ENCODE data around the gene SLC27A2.
A peak's percentile ranks its signal among the peaks of the same experiment; 100 is the strongest.
"Not testable (repeated sequence)": the region's sequence is repeated elsewhere in the genome, so short reads cannot be mapped to it uniquely, and the experiment has no call there.

The SLC27A2 gene

GRCh38 chr15:50181201-50181968 lies 611 bp upstream of the SLC27A2 start:
- no peak for DNase-seq (ENCODE audit: low read depth, low spot score)
- Histone ChIP-seq H3K4me1 (ENCODE audit: control insufficient read depth, insufficient read depth, low read length) (no peaks in the 10 kb centered on the region), H3K9me3 (ENCODE audit: control insufficient read depth, insufficient read depth, low read length) (no peaks in the 10 kb centered on the region), H3K4me3 (ENCODE audit: low read length) (peak overlapping the region; percentile 46; the same call in 1 of the 2 replicates), H3K36me3 (ENCODE audit: control insufficient read depth, insufficient read depth, low read length) (no peaks in the 10 kb centered on the region), H3K27ac (ENCODE audit: low read length) (no peak overlapping the region), H3K27me3 (ENCODE audit: control insufficient read depth, insufficient read depth, low read length) (peaks cover 15% of the 10 kb centered on the region; the same call in 1 of the 2 replicates)
- no CpG with 5 or more reads among the region's 16 CpGs for whole genome bisulfite sequencing (ENCODE audit: insufficient coverage, insufficient read length)

DNA sequence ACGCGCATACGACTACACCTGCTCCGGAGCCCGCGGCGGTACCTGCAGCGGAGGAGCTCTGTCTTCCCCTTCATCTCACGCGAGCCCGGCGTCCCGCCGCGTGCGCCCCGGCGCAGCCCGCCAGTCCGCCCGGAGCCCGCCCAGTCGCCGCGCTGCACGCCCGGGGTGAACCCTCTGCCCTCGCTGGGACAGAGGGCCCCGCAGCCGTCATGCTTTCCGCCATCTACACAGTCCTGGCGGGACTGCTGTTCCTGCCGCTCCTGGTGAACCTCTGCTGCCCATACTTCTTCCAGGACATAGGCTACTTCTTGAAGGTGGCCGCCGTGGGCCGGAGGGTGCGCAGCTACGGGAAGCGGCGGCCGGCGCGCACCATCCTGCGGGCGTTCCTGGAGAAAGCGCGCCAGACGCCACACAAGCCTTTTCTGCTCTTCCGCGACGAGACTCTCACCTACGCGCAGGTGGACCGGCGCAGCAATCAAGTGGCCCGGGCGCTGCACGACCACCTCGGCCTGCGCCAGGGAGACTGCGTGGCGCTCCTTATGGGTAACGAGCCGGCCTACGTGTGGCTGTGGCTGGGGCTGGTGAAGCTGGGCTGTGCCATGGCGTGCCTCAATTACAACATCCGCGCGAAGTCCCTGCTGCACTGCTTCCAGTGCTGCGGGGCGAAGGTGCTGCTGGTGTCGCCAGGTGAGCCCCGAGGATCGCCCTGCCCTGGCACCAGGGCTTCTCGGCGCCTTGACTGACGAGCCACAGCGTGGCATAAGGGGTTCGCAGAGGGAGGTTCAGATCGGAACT lies 420 bp downstream of the SLC27A2 start:
- DNase-seq (ENCODE audit: low read depth, low spot score): no peak
- Histone ChIP-seq H3K4me3 (ENCODE audit: low read length) (peak overlapping the region; percentile 46; the same call in 1 of the 2 replicates), H3K27me3 (ENCODE audit: control insufficient read depth, insufficient read depth, low read length) (peaks cover 15% of the 10 kb centered on the region; the same call in 1 of the 2 replicates), H3K27ac (ENCODE audit: low read length) (no peak overlapping the region), H3K36me3 (ENCODE audit: control insufficient read depth, insufficient read depth, low read length) (no peaks in the 10 kb centered on the region), H3K4me1 (ENCODE audit: control insufficient read depth, insufficient read depth, low read length) (no peaks in the 10 kb centered on the region), H3K9me3 (ENCODE audit: control insufficient read depth, insufficient read depth, low read length) (no peaks in the 10 kb centered on the region)
- no CpG with 5 or more reads among the region's 80 CpGs for WGBS (ENCODE audit: insufficient coverage, insufficient read length)

DNA sequence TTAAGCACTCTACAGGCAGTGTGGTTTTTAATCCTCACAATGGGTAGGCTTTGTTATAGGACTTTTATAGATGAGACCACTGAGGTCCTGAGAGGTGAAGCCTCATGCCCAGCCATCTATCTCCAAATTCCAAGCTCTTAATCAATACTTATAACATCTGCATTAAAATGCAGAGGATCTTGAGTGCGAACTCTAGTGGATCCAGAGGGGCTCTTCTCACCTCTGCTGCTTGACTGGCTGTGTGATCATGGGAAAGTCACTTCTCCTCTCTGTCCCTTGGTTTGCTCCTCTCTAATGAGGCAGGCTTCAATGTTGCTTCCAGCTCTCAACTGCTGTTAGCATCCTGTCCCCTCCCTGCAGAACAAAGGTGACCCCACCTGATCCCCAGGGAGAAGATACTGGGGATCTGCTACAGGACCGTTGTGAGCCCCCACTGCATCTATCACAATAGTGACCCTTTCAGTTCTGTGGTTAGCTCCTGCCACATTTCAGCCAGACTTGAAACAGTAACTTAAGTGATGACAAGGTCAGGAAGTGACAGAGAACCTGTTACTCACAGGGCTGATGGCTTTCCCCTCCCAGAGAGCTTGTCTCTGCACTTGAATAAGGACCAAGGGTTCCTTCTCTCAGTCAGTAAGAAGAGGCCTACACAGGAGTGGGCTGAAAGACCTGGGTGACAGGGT lies 1.3 kb downstream of the SLC27A2 start:
- no peaks in the 10 kb centered on the region for H3K4me1 ChIP-seq (ENCODE audit: control insufficient read depth, insufficient read depth, low read length)
- DNase-seq (ENCODE audit: low read depth, low spot score): no peak
- H3K4me3 ChIP-seq (ENCODE audit: low read length): no peak overlapping the region; the same call in 1 of the 2 replicates
- no CpG with 5 or more reads among the region's 2 CpGs for WGBS (ENCODE audit: insufficient coverage, insufficient read length)
- H3K36me3 ChIP-seq (ENCODE audit: control insufficient read depth, insufficient read depth, low read length): no peaks in the 10 kb centered on the region
- H3K27me3 ChIP-seq (ENCODE audit: control insufficient read depth, insufficient read depth, low read length): peaks cover 15% of the 10 kb centered on the region; the same call in 1 of the 2 replicates
- no peak overlapping the region for H3K27ac ChIP-seq (ENCODE audit: low read length)
- no peaks in the 10 kb centered on the region for H3K9me3 ChIP-seq (ENCODE audit: control insufficient read depth, insufficient read depth, low read length)

- H3K4me3 ChIP-seq (ENCODE audit: low read length): no peak overlapping the region
- no peak overlapping the region for H3K27ac ChIP-seq (ENCODE audit: low read length)
- no peaks in the 10 kb centered on the region for H3K36me3 ChIP-seq (ENCODE audit: control insufficient read depth, insufficient read depth, low read length)
- peaks cover 15% of the 10 kb centered on the region; the same call in 1 of the 2 replicates for H3K27me3 ChIP-seq (ENCODE audit: control insufficient read depth, insufficient read depth, low read length)
- H3K4me1 ChIP-seq (ENCODE audit: control insufficient read depth, insufficient read depth, low read length): no peaks in the 10 kb centered on the region
- DNase-seq (ENCODE audit: low read depth, low spot score): no peak
- H3K9me3 ChIP-seq (ENCODE audit: control insufficient read depth, insufficient read depth, low read length): no peaks in the 10 kb centered on the region
- no CpG with 5 or more reads among the region's 3 CpGs for WGBS (ENCODE audit: insufficient coverage, insufficient read length)
These were observed 3.0 kb downstream of the SLC27A2 start for GRCh38 chr15:50184863-50185504.

DNA sequence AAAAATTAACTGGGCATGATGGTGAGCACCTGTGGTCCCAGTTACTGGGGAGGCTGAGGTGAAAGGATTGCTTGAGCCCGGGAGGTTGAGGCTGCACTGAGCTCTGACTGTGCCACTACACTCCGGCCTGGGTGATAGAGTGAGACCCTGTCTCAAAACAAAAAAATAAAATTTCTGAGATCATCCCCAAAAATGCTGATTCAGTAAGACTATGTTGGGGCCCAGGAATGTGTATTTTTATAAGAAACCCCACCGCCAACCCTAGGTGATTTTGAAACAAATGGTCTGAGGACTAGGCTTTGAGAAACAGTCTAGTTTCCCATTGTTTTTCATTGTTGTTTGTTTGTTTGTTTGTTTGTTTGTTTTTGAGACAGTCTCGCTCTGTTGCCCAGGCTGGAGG lies 4.1 kb downstream of the SLC27A2 start:
- no peaks in the 10 kb centered on the region for H3K9me3 ChIP-seq (ENCODE audit: control insufficient read depth, insufficient read depth, low read length)
- peaks cover 13% of the 10 kb centered on the region; the same call in 1 of the 2 replicates for H3K27me3 ChIP-seq (ENCODE audit: control insufficient read depth, insufficient read depth, low read length)
- no peak for DNase-seq (ENCODE audit: low read depth, low spot score)
- H3K36me3 ChIP-seq (ENCODE audit: control insufficient read depth, insufficient read depth, low read length): no peaks in the 10 kb centered on the region
- no peak overlapping the region for H3K4me3 ChIP-seq (ENCODE audit: low read length)
- WGBS (ENCODE audit: insufficient coverage, insufficient read length): no CpG with 5 or more reads among the region's 4 CpGs
- H3K4me1 ChIP-seq (ENCODE audit: control insufficient read depth, insufficient read depth, low read length): no peaks in the 10 kb centered on the region
- no peak overlapping the region for H3K27ac ChIP-seq (ENCODE audit: low read length)

DNA sequence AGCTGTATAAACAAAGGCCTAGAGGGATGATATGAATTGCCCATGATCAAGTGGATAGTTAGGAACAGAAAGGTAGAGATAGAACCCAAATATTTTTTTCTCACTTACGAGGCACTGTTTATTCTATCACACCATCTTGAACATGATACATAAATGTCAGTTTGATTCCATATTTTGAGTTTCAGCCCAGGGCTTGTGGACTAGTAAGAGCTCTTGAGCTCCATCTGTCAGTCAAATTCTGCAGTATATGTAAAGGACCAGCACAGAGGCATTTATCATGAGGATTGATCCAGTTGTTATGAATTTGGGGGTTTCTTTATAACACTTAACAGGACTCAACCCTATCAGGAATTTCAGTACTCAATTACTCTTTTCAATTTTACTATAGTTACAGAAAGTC lies 4.8 kb downstream of the SLC27A2 start:
- no peak overlapping the region for H3K27ac ChIP-seq (ENCODE audit: low read length)
- WGBS (ENCODE audit: insufficient coverage, insufficient read length): no CpG with 5 or more reads among the region's 1 CpG

GRCh38 chr15:50187525-50187924 lies 5.5 kb downstream of the SLC27A2 start:
- Histone ChIP-seq H3K4me1 (ENCODE audit: control insufficient read depth, insufficient read depth, low read length) (no peaks in the 10 kb centered on the region), H3K27ac (ENCODE audit: low read length) (no peak overlapping the region), H3K4me3 (ENCODE audit: low read length) (no peak overlapping the region), H3K9me3 (ENCODE audit: control insufficient read depth, insufficient read depth, low read length) (no peaks in the 10 kb centered on the region), H3K27me3 (ENCODE audit: control insufficient read depth, insufficient read depth, low read length) (peaks cover 11% of the 10 kb centered on the region; the same call in 1 of the 2 replicates), H3K36me3 (ENCODE audit: control insufficient read depth, insufficient read depth, low read length) (no peaks in the 10 kb centered on the region)
- DNase-seq (ENCODE audit: low read depth, low spot score): no peak
- WGBS (ENCODE audit: insufficient coverage, insufficient read length): no CpG with 5 or more reads among the region's 2 CpGs

More for the DNA sequence above, 4.8 kb downstream of the SLC27A2 start:
- H3K36me3 ChIP-seq (ENCODE audit: control insufficient read depth, insufficient read depth, low read length): no peaks in the 10 kb centered on the region
- no peaks in the 10 kb centered on the region for H3K4me1 ChIP-seq (ENCODE audit: control insufficient read depth, insufficient read depth, low read length)
- peaks cover 13% of the 10 kb centered on the region; the same call in 1 of the 2 replicates for H3K27me3 ChIP-seq (ENCODE audit: control insufficient read depth, insufficient read depth, low read length)
- DNase-seq (ENCODE audit: low read depth, low spot score): no peak
- H3K9me3 ChIP-seq (ENCODE audit: control insufficient read depth, insufficient read depth, low read length): no peaks in the 10 kb centered on the region
- no peak overlapping the region for H3K4me3 ChIP-seq (ENCODE audit: low read length)

- Histone ChIP-seq H3K36me3 (ENCODE audit: control insufficient read depth, insufficient read depth, low read length) (no peaks in the 10 kb centered on the region), H3K4me1 (ENCODE audit: control insufficient read depth, insufficient read depth, low read length) (no peaks in the 10 kb centered on the region), H3K27ac (ENCODE audit: low read length) (no peak overlapping the region), H3K4me3 (ENCODE audit: low read length) (no peak overlapping the region), H3K9me3 (ENCODE audit: control insufficient read depth, insufficient read depth, low read length) (no peaks in the 10 kb centered on the region), H3K27me3 (ENCODE audit: control insufficient read depth, insufficient read depth, low read length) (peaks cover 7% of the 10 kb centered on the region; the same call in 1 of the 2 replicates)
- no CpG with 5 or more reads among the region's 2 CpGs for WGBS (ENCODE audit: insufficient coverage, insufficient read length)
- no peak for DNase-seq (ENCODE audit: low read depth, low spot score)
These were observed 6.0 kb downstream of the SLC27A2 start for GRCh38 chr15:50187997-50188396.

DNA sequence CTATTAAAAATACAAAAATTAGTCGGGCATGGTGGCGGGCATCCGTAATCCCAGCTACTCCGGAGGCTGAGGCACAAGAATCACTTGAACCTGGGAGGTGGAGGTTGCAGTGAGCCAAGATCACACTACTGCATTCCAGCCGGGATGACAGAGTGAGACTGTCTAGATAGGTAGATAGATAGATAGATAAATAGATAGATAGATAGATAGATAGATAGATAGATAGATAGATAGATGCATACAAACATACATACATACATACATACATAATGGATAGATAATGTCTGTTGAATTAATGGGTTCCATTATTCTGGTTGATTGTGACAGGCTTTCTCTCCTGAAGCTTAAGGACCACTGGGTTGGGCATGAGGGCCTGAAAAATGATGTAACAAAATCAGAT lies 6.8 kb downstream of the SLC27A2 start:
- H3K4me3 ChIP-seq (ENCODE audit: low read length); H3K9me3 ChIP-seq (ENCODE audit: control insufficient read depth, insufficient read depth, low read length); H3K4me1 ChIP-seq (ENCODE audit: control insufficient read depth, insufficient read depth, low read length); DNase-seq (ENCODE audit: low read depth, low spot score); H3K36me3 ChIP-seq (ENCODE audit: control insufficient read depth, insufficient read depth, low read length); H3K27me3 ChIP-seq (ENCODE audit: control insufficient read depth, insufficient read depth, low read length); H3K27ac ChIP-seq (ENCODE audit: low read length): not testable (repeated sequence)
- no CpG with 5 or more reads among the region's 5 CpGs for WGBS (ENCODE audit: insufficient coverage, insufficient read length)

- H3K27me3 ChIP-seq (ENCODE audit: control insufficient read depth, insufficient read depth, low read length): no peaks in the 10 kb centered on the region
- H3K9me3 ChIP-seq (ENCODE audit: control insufficient read depth, insufficient read depth, low read length): no peaks in the 10 kb centered on the region
- no peaks in the 10 kb centered on the region for H3K36me3 ChIP-seq (ENCODE audit: control insufficient read depth, insufficient read depth, low read length)
- H3K4me1 ChIP-seq (ENCODE audit: control insufficient read depth, insufficient read depth, low read length): no peaks in the 10 kb centered on the region
- DNase-seq (ENCODE audit: low read depth, low spot score): no peak
- no peak overlapping the region for H3K27ac ChIP-seq (ENCODE audit: low read length)
- H3K4me3 ChIP-seq (ENCODE audit: low read length): no peak overlapping the region
These were observed 7.6 kb downstream of the SLC27A2 start for GRCh38 chr15:50189633-50190032.

Data from iPS DF 6.9 (cell line).